Epithelial cell of prostate (primary cell): ENCODE results near the gene RAB24.
"Not testable (repeated sequence)": the region's sequence is repeated elsewhere in the genome, so short reads cannot be mapped to it uniquely, and the experiment has no call there.

Experiments
- DNase-seq: peaks from one replicate; pipeline ENCODE4 v3.0.0-alpha.2; 2011; ENCODE audit warnings: low read depth, low spot score
- H3K27ac ChIP-seq: fragments of 450-650 bp; 2 replicates; pipeline ENCODE4 v1.5.1; 2017; ENCODE audit warnings: mild to moderate bottlenecking

Gene RAB24

GRCh38 chr5:177299697-177300096 lies 3.8 kb downstream of the RAB24 start:
- peak overlapping the region; percentile 85 for H3K27ac ChIP-seq
- no peak for DNase-seq

- DNase-seq, result no peak
- H3K27ac ChIP-seq, result no peak overlapping the region
Observed at GRCh38 chr5:177297922-177298321, 5.6 kb downstream of the RAB24 start.

GRCh38 chr5:177296581-177296980 lies 6.9 kb downstream of the RAB24 start:
- no peak for DNase-seq

GRCh38 chr5:177295924-177296323 lies 7.6 kb downstream of the RAB24 start:
- DNase-seq, result no peak
- H3K27ac ChIP-seq, result no peak overlapping the region

More at GRCh38 chr5:177296581-177296980, 6.9 kb downstream of the RAB24 start:
- H3K27ac ChIP-seq, result no peak overlapping the region

GRCh38 chr5:177294632-177295031 lies 8.9 kb downstream of the RAB24 start:
- DNase-seq, result no peak
- H3K27ac ChIP-seq, result no peak overlapping the region

DNA sequence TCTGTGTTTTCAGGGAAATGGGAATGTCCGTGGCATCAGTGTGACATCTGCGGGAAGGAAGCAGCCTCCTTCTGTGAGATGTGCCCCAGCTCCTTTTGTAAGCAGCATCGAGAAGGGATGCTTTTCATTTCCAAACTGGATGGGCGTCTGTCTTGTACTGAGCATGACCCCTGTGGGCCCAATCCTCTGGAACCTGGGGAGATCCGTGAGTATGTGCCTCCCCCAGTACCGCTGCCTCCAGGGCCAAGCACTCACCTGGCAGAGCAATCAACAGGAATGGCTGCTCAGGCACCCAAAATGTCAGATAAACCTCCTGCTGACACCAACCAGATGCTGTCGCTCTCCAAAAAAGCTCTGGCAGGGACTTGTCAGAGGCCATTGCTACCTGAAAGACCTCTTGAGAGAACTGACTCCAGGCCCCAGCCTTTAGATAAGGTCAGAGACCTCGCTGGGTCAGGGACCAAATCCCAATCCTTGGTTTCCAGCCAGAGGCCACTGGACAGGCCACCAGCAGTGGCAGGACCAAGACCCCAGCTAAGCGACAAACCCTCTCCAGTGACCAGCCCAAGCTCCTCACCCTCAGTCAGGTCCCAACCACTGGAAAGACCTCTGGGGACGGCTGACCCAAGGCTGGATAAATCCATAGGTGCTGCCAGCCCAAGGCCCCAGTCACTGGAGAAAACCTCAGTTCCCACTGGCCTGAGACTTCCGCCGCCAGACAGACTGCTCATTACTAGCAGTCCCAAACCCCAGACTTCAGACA lies 9.5 kb downstream of the RAB24 start:
- no peak overlapping the region for H3K27ac ChIP-seq
- DNase-seq, result no peak

GRCh38 chr5:177291735-177292134 lies 11.8 kb downstream of the RAB24 start:
- H3K27ac ChIP-seq, result no peak overlapping the region
- no peak for DNase-seq

- no peak for DNase-seq
- no peak overlapping the region for H3K27ac ChIP-seq
Observed at GRCh38 chr5:177290816-177291596, 12.5 kb downstream of the RAB24 start.

DNA sequence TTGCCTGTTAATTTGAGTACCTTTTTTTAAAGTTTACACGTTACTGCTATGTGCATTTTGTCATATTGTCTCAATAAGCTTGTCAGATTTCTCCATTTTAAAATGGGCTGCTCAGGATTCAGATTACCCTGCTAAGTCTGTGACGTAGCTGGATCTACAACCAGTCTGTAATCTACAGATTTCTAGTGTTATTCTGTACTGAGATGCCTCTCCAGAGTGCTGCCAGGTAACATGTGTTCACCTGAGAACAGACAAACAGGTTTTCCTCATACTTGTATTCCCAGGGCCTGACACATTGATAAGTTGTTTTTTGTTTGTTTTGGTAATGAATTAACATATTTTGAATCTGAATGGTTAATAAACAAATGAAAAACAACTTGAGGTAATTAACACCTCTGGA lies 15.3 kb downstream of the RAB24 start:
- H3K27ac ChIP-seq, result no peak overlapping the region
- no peak for DNase-seq

GRCh38 chr5:177276886-177277285 lies 26.6 kb downstream of the RAB24 start:
- no peak for DNase-seq
- no peak overlapping the region for H3K27ac ChIP-seq

GRCh38 chr5:177275883-177276282 lies 27.6 kb downstream of the RAB24 start:
- no peak for DNase-seq
- H3K27ac ChIP-seq, result no peak overlapping the region

DNA sequence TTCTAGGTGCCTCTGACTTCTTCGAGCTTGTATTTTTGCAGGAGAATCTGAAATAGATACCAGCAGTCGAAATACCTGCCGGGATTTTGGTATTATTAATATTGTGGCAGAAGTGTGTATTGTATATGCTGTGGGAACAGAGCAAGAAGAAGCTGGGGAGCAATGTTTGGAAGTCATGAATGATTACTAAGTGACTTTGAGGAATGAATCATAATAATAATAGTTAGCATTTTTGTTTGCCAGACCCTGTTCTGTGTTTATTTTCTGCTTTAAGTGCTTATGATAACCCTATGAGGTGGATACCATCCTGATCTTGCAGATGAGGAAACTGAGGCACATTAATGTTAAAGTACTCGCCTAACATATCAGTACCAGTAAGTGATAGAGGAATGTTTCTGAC lies 32.4 kb downstream of the RAB24 start:
- peak overlapping the region; percentile 39 for H3K27ac ChIP-seq
- no peak for DNase-seq

DNA sequence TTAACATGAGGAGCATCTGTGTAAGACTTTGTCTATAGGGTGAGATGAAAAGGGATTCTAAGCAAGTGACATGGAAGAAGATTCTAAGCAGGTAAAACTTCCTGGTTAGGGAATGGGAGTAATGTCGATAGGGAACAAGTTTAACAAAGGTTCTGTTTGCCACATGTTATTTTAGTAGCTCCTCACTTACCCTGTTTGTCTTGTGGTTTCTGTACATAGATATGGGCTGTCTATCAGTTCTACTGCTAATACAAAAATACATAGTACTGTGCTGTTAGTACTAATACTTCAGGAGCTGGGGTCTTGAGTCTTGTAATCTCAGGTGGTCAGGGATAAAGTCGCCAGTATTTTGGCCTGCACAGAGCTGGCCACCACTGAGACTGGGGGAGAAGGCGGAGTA lies 32.9 kb downstream of the RAB24 start:
- no peak for DNase-seq
- peak overlapping the region; percentile 39 for H3K27ac ChIP-seq

GRCh38 chr5:177269976-177270375 lies 33.5 kb downstream of the RAB24 start:
- peak overlapping the region; percentile 39 for H3K27ac ChIP-seq
- DNase-seq, result no peak

GRCh38 chr5:177269232-177269895 lies 34.2 kb downstream of the RAB24 start:
- peak overlapping the region; percentile 39 for H3K27ac ChIP-seq
- DNase-seq, result no peak

DNA sequence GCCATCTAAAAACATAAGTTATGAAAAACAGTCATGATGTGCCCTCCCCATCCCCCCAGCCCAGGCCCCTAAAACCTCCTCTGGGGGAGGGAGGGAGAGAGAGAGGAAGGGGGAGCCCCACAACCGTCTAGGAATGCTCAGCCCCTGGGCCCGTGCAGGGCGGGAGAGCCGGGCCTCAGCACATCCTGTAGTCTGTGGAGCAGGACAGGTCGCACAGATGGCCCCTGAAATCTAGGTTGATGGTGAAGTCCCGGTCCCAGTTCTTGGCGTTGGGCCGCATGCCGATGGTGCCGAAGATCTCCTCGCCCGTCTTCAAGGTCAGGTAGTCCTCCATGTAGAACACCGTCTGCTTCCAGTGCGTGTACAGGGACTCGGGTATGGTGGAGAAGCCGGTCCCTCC lies 38.1 kb downstream of the RAB24 start:
- H3K27ac ChIP-seq, result no peak overlapping the region
- no peak for DNase-seq

- DNase-seq, result no peak
- no peak overlapping the region for H3K27ac ChIP-seq
Observed at GRCh38 chr5:177264178-177264577, 39.3 kb downstream of the RAB24 start.

- DNase-seq, result no peak
- no peak overlapping the region for H3K27ac ChIP-seq
Observed at GRCh38 chr5:177261510-177261909, 42.0 kb downstream of the RAB24 start.

- DNase-seq, result no peak
- no peak overlapping the region for H3K27ac ChIP-seq
Observed at GRCh38 chr5:177260961-177261360, 42.6 kb downstream of the RAB24 start.

DNA sequence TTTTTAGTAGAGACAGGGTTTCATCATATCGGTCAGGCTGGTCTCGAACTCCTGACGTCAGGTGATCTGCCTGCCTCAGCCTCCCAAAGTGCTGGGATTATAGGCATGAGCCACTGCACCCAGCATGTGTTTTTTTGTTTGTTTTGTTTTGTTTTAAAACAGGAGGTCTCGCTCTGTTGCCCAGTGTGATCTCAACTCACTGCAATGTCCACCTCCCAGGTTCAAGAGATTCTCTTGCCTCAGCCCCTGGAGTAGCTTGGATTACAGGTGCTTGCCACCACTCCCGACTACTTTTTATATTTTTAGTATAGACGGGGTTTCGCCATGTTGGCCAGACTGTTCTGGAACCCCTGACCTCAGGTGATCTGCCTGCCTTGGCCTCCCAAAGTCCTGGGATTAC lies 44.8 kb downstream of the RAB24 start:
- DNase-seq, H3K27ac ChIP-seq: not testable (repeated sequence)

GRCh38 chr5:177256296-177256695 lies 47.2 kb downstream of the RAB24 start:
- DNase-seq, result no peak
- H3K27ac ChIP-seq, result no peak overlapping the region
